Measurements from ENCODE around the gene TNS1.

DNA sequence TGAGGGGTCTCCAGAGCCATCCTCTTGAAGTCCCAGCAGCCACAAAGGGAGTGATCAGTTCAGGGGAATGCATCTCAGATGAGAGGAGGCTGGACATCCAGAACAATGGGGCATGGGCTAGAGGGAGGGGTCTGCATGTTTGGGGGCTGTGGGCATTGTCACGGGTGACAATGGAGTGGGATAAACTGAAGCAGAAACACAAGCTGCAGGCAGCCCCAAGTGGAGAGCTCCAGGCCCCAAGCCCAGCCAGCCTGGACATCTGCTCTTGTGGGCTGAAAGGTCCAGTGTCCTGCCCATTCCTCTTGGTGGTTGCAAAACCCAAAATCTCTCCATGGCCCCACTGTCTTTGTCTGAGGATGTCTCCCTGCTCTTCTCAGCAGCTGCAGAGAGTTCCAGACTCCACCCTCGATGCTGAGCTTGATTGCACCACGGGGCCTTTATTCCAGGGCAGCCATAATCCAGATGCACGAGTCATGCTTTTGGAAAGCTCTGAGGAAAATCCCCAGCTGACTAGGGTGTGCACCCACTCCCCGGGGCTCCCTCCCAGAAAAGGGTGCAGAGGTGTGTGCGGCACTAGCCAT lies 149.4 kb downstream of the TNS1 start:
- TF ChIP-seq, protein P1, sequence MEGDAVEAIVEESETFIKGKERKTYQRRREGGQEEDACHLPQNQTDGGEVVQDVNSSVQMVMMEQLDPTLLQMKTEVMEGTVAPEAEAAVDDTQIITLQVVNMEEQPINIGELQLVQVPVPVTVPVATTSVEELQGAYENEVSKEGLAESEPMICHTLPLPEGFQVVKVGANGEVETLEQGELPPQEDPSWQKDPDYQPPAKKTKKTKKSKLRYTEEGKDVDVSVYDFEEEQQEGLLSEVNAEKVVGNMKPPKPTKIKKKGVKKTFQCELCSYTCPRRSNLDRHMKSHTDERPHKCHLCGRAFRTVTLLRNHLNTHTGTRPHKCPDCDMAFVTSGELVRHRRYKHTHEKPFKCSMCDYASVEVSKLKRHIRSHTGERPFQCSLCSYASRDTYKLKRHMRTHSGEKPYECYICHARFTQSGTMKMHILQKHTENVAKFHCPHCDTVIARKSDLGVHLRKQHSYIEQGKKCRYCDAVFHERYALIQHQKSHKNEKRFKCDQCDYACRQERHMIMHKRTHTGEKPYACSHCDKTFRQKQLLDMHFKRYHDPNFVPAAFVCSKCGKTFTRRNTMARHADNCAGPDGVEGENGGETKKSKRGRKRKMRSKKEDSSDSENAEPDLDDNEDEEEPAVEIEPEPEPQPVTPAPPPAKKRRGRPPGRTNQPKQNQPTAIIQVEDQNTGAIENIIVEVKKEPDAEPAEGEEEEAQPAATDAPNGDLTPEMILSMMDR (IDR thresholded peaks at IDR 0.05), result no peak
- TF ChIP-seq ERG (CRISPR knock-in tag; IDR thresholded peaks at IDR 0.05), result no peak

Measured in WTC11 (cell line).